GM12801 (cell line): ENCODE results near the gene SERTAD2.

Experiments used
- TF ChIP-seq, protein P1 (sequence below): IDR thresholded peaks from one replicate; pipeline ENCODE4 v1.5.1; 2011; ENCODE audit warnings: control low read depth; ENCODE audit not compliant: insufficient read length; ENCODE audit errors: extremely low read depth

Gene SERTAD2

GRCh38 chr2:64593035-64593655, 60.6 kb downstream of the SERTAD2 start:
- TF ChIP-seq, protein P1, sequence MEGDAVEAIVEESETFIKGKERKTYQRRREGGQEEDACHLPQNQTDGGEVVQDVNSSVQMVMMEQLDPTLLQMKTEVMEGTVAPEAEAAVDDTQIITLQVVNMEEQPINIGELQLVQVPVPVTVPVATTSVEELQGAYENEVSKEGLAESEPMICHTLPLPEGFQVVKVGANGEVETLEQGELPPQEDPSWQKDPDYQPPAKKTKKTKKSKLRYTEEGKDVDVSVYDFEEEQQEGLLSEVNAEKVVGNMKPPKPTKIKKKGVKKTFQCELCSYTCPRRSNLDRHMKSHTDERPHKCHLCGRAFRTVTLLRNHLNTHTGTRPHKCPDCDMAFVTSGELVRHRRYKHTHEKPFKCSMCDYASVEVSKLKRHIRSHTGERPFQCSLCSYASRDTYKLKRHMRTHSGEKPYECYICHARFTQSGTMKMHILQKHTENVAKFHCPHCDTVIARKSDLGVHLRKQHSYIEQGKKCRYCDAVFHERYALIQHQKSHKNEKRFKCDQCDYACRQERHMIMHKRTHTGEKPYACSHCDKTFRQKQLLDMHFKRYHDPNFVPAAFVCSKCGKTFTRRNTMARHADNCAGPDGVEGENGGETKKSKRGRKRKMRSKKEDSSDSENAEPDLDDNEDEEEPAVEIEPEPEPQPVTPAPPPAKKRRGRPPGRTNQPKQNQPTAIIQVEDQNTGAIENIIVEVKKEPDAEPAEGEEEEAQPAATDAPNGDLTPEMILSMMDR: no peak

GRCh38 chr2:64591188-64591587, 62.5 kb downstream of the SERTAD2 start:
- TF ChIP-seq, protein P1: no peak

- TF ChIP-seq, protein P1: no peak
Measured at GRCh38 chr2:64587561-64587960, 66.2 kb downstream of the SERTAD2 start.

DNA sequence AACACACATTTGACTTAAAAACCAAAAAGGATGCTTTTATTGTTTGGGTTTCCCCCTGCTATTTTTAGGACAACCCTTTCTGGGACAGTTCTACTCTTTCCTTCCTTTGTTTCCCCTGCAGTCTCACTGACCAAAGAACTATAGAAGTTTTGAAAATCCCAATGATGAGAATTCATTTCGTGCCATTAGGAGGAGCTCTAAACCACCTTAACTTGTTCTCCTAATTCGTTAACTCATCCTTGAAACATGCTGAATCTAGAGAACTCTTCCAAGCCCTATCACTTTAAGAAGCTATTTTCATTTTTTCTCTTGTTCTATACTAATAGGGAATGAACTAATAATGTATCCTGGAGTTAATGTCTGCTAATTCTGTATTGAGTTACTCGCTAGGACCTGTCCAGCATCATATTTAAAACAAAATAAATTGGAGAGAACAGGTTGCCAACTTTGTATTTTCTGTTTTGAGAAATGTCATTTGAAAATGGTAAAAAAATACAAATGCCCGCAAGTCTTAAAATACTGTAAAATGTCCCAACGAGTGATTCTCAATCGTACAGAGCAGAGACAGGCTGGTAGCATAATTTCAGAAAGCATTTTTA, 66.7 kb downstream of the SERTAD2 start:
- TF ChIP-seq, protein P1: no peak

GRCh38 chr2:64586054-64586453, 67.7 kb downstream of the SERTAD2 start:
- TF ChIP-seq, protein P1: no peak

GRCh38 chr2:64582774-64583340, 70.9 kb downstream of the SERTAD2 start:
- TF ChIP-seq, protein P1: no peak

GRCh38 chr2:64581777-64582539, 71.8 kb downstream of the SERTAD2 start:
- TF ChIP-seq, protein P1: no peak
